NCI-H1105 treated with DMSO at 0.1 percent for 48 hours (cell line): Measurements from ENCODE around the gene SRCAP.
"Not testable (repeated sequence)": the region's sequence is repeated elsewhere in the genome, so short reads cannot be mapped to it uniquely, and the experiment has no call there.

ENCODE experiments used
- DNase-seq: peaks from one replicate; lab custom pipeline; 2025; lab: John Stamatoyannopoulos, UW

Gene SRCAP

GRCh38 chr16:30699615-30700099, 686 bp downstream of the SRCAP start:
- no peak for DNase-seq

- DNase-seq, result no peak
Measured at GRCh38 chr16:30700491-30700890, 1.5 kb downstream of the SRCAP start.

- no peak for DNase-seq
Measured at GRCh38 chr16:30700971-30701370, 2.0 kb downstream of the SRCAP start.

- DNase-seq, result not testable (repeated sequence)
Measured at GRCh38 chr16:30703071-30703470, 4.1 kb downstream of the SRCAP start.

- DNase-seq, result no peak
Measured at GRCh38 chr16:30703971-30704370, 5.0 kb downstream of the SRCAP start.

GRCh38 chr16:30706046-30706445, 7.1 kb downstream of the SRCAP start:
- DNase-seq, result no peak

GRCh38 chr16:30710971-30711370, 12.0 kb downstream of the SRCAP start:
- no peak for DNase-seq

- DNase-seq, result no peak
Measured at GRCh38 chr16:30711712-30712111, 12.7 kb downstream of the SRCAP start.

- no peak for DNase-seq
Measured at GRCh38 chr16:30715750-30716445, 16.9 kb downstream of the SRCAP start.

- DNase-seq, result no peak
Measured at GRCh38 chr16:30720086-30720485, 21.1 kb downstream of the SRCAP start.

- DNase-seq, result no peak
Measured at GRCh38 chr16:30720694-30721093, 21.7 kb downstream of the SRCAP start.

- no peak for DNase-seq
Measured at GRCh38 chr16:30721167-30721566, 22.2 kb downstream of the SRCAP start.

GRCh38 chr16:30721606-30722005, 22.6 kb downstream of the SRCAP start:
- DNase-seq, result no peak

- DNase-seq, result no peak
Measured at GRCh38 chr16:30722443-30722842, 23.5 kb downstream of the SRCAP start.

GRCh38 chr16:30722916-30723315, 23.9 kb downstream of the SRCAP start:
- DNase-seq, result no peak

GRCh38 chr16:30723725-30724355, 24.9 kb downstream of the SRCAP start:
- no peak for DNase-seq

- DNase-seq, result no peak
Measured at GRCh38 chr16:30724641-30725417, 25.9 kb downstream of the SRCAP start.

- DNase-seq, result no peak
Measured at GRCh38 chr16:30725418-30725792, 26.4 kb downstream of the SRCAP start.

- no peak for DNase-seq
Measured at GRCh38 chr16:30728321-30728720, 29.4 kb downstream of the SRCAP start.

- no peak for DNase-seq
Measured at GRCh38 chr16:30728899-30729672, 30.1 kb downstream of the SRCAP start.

- DNase-seq, result no peak
Measured at GRCh38 chr16:30731411-30731810, 32.4 kb downstream of the SRCAP start.
